AG04450 (cell line): ENCODE measurements around the gene ETV6. TPM values are rescaled to one million over a fixed set of nuclear protein-coding genes. Genes with fewer than 3 reads are reported as not detected.

Source experiments
- CTCF ChIA-PET: fragments of 300-600, 350-600 bp; formaldehyde crosslinking; extraction: SDS; loops from one replicate; lab custom pipeline; 2022; ENCODE audit warnings: antibody characterized with exemption, inconsistent platforms; lab: Charles Lee
- POLR2A ChIA-PET: fragments of 350-600 bp; formaldehyde crosslinking; extraction: SDS; loops from one replicate; lab custom pipeline; 2021; ENCODE audit warnings: antibody characterized with exemption, inconsistent platforms; lab: Yijun Ruan, JAX
- DNase-seq: peaks from one replicate; pipeline ENCODE4 v3.0.0-alpha.2; 2011; ENCODE audit warnings: low read depth, low spot score
- H3K27ac ChIP-seq: one replicate; pipeline ENCODE4 v1.5.1; 2012; ENCODE audit warnings: low read depth, low read length, control low read depth
- H3K27me3 ChIP-seq: one replicate; pipeline ENCODE4 v1.6.0; 2012; ENCODE audit warnings: low read length; ENCODE audit not compliant: control insufficient read depth, insufficient read depth
- H3K4me3 ChIP-seq: 2 replicates; pipeline ENCODE4 v1.5.1; 2011; ENCODE audit warnings: mild to moderate bottlenecking, low read depth, low read length, control low read depth
- H3K9me3 ChIP-seq: 2 replicates; pipeline ENCODE4 v1.5.1; 2012; ENCODE audit warnings: low read length; ENCODE audit not compliant: control insufficient read depth, insufficient read depth
- CTCF ChIP-seq: IDR thresholded peaks from 2 replicates; pipeline ENCODE4 v1.5.1; 2011; ENCODE audit warnings: low read depth, low read length, control low read depth, inconsistent platforms
- polyA minus RNA-seq: library from RNA; depleted of rRNA, polyadenylated mRNA; stranded (reverse); fragments of >200 nt; gene quantifications from 2 replicates; pipeline ENCODE4 v1.2.3, GENCODE V29; 2011; rRNA and poly(A)+ RNA removed
- polyA plus RNA-seq: library from polyadenylated mRNA; depleted of rRNA; stranded (reverse); fragments of >200 nt; gene quantifications from 2 replicates; pipeline ENCODE4 v1.2.3, GENCODE V29; 2011; rRNA removed

Gene ETV6
- polyA plus RNA-seq: 7.9 and 8.7 TPM in 2 replicates
- 24.8 and 25.9 TPM in 2 replicates for polyA minus RNA-seq

GRCh38 chr12:11649413-11650285, at the start of gene ETV6:
Gene ETV6 (plus strand): TSS chr12:11649674. CDS start chr12:11650128, 454 bp downstream.
- peak within 1 kb of the TSS; percentile 97 for H3K4me3 ChIP-seq
- peak; percentile 76 for DNase-seq
- no peaks in the 10 kb centered on the region for H3K27me3 ChIP-seq
- POLR2A ChIA-PET: interaction anchor here (0.6 to 1.6 kb wide), 16 partner anchors 26 to 1225 kb away, joined by 3 to 7 read pairs (median 4); no protein-coding TSS in a partner anchor
- no peaks in the 10 kb centered on the region for H3K9me3 ChIP-seq
- TF ChIP-seq CTCF: no peak
- H3K27ac ChIP-seq: peak within 1 kb of the TSS; percentile 99
- CTCF ChIA-PET: interaction anchor here (1.7 kb wide), 1 partner anchor 383 kb away, joined by 7 read pairs; no protein-coding TSS in a partner anchor

- ChIA-PET POLR2A (no interaction called here), CTCF (no interaction called here)
- Histone ChIP-seq H3K27ac (no peak overlapping the region), H3K9me3 (no peaks in the 10 kb centered on the region), H3K4me3 (no peak overlapping the region), H3K27me3 (peaks cover under 1% of the 10 kb centered on the region)
- TF ChIP-seq CTCF: no peak
- no peak for DNase-seq
These were observed 49.3 kb upstream of the ETV6 start for GRCh38 chr12:11600199-11600598.

GRCh38 chr12:11601647-11602046, 47.8 kb upstream of the ETV6 start:
- CTCF ChIA-PET: interaction anchor here (1.5 kb wide), 1 partner anchor 21 kb away, joined by 6 read pairs; no protein-coding TSS in a partner anchor
- H3K9me3 ChIP-seq: no peaks in the 10 kb centered on the region

GRCh38 chr12:11607313-11608081, 42.0 kb upstream of the ETV6 start:
- no peaks in the 10 kb centered on the region for H3K27me3 ChIP-seq
- ChIA-PET CTCF (interaction anchor here (1.5 kb wide), 1 partner anchor 15 kb away, joined by 3 read pairs; no protein-coding TSS in a partner anchor), POLR2A (interaction anchor here (0.6 kb wide), 1 partner anchor 432 kb away, joined by 4 read pairs; no protein-coding TSS in a partner anchor)
- H3K4me3 ChIP-seq: no peak overlapping the region
- no peaks in the 10 kb centered on the region for H3K9me3 ChIP-seq
- peak; percentile 49 for DNase-seq
- H3K27ac ChIP-seq: peak overlapping the region; percentile 68
- no peak for TF ChIP-seq CTCF

More at GRCh38 chr12:11601647-11602046, 47.8 kb upstream of the ETV6 start:
- POLR2A ChIA-PET: no interaction called here
- TF ChIP-seq CTCF: no peak
- no peak overlapping the region for H3K27ac ChIP-seq
- no peak overlapping the region for H3K4me3 ChIP-seq
- H3K27me3 ChIP-seq: no peaks in the 10 kb centered on the region
- DNase-seq: no peak
